Forelimb muscle (tissue), 1 donor: Measurements from ENCODE around the gene MAP3K14. TPM values are rescaled to one million over a fixed set of nuclear protein-coding genes. Genes with fewer than 3 reads are reported as not detected.
"Not testable (repeated sequence)": the region's sequence is repeated elsewhere in the genome, so short reads cannot be mapped to it uniquely, and the experiment has no call there.

ENCODE experiments used
- DNase-seq: peaks from one replicate; pipeline ENCODE4 v3.0.0-alpha.2; 2013; ENCODE audit warnings: low read depth
- polyA plus RNA-seq: library from polyadenylated mRNA; unstranded; fragments of 120-200 nt; gene quantifications from one replicate; pipeline ENCODE4 v1.2.1, GENCODE V29; 2013; ENCODE audit not compliant: insufficient read length

MAP3K14 gene
- polyA plus RNA-seq = 8.4 TPM

DNA sequence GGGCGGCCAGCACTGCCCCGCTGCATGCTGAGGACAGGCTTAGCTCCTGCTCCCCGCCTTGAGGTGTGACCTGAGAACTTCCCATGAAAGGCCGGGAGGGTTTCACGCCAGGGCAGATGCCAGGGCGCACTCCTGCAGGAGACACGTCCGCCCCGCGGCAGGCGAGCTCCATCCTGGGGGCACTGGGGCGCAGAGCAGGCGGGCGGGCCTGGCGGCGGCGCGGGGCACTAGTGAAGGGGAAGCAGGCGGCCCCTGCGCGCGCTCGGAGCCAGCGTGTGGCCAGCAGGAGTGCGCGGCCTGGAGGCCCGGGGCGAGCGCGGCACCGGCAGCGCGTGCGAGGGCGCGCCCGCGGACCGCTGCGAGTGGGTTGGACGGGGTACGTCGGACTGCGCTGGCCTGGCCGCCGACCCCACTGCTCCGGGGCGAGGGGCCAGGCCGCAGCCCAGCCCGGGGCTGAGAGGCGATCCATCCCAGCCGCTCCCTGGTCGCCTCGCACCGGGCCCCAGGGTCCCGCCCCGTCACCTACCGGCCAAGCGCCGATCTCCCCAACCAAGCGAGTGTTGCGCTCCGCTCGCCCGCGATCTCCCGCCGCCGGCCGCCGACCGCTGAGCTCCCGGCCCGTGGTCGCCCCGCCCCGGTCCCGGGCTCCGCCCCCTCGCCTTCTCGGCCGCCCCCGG, at the start of gene MAP3K14:
Gene MAP3K14 (minus strand): TSS at position 587 of the 677 bp plus-strand sequence. CDS start 26,275 bp downstream, outside the sequence.
- no peak for DNase-seq

DNA sequence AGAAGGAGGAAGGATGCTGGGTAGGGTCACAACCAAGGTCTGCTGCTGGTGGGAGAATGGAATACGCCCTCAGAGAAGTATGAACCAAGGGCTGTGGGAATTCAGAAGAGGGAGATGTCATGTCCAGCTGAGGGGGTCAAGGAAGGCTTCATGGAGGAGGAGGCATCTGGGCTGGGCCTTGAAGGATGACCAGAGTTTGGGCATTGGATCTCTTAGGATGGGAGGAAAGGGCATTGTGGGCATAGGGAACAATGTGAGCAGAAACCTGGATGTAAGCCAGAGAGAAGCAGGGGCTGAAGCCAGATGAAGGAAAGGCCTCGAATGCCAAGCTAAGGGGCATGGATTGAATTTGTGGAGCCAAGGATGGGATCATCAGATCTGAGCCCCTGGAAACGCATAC, 49.2 kb upstream of the MAP3K14 start:
- DNase-seq = no peak

DNA sequence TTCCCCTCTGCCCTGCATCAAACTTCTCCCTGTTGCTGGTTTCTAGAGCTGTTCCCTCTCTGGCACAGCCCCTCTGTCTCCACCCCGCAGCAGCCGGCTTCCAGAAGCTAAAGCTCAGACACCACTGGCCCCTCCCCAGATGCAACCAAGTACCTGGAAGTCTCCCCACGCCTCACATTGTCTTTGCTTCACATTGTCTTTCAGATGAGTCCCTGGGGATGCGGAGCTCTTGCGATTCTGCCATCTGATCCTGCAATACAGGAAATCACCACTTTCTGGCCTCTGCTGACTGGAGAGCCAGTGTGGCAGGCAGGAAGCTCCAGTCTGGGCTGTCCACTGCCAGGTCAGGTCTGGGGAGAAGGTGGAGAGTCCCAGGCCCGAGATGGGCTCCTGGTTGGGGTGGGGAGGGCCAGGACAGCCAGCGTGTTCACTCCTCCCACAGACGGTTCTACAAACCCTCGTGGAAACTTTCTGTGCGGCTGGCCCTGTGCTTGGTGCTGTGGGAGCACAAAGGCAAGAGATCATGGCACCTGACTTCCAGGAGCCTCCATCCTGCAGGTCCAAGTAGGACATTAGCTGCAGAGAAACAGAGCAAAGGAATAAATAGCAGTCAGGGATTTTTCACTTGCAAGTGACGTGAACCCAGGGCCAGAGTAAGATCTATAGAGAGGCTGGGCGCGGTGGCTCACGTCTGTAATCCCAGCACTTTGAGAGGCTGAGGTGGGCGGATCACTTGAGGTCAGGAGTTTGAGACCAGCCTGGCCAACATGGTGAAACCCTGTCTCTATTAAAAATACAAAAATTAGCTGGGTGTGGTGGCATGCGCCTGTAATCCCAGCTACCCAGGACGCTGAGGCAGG, 47.9 kb upstream of the MAP3K14 start:
- DNase-seq = no peak

DNA sequence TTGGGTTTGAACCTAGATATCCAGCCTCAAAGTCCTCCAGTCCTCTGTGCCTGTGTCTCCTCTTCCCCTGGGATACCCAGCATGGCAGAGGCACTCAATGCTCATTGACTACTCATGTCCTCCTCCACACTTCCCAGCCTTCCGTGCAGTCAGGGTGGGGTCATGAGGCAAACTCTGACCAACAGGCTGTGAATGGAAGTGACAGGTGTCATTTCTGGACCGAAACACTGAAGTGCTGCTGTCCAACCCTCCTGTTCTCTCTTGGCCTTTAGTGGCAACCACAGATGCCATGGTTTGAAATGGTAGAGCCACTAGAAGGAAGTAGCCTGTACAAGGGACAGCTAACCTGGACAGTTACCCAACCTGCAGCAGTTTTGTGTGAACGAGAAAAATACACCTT, 46.7 kb upstream of the MAP3K14 start:
- DNase-seq = no peak

DNA sequence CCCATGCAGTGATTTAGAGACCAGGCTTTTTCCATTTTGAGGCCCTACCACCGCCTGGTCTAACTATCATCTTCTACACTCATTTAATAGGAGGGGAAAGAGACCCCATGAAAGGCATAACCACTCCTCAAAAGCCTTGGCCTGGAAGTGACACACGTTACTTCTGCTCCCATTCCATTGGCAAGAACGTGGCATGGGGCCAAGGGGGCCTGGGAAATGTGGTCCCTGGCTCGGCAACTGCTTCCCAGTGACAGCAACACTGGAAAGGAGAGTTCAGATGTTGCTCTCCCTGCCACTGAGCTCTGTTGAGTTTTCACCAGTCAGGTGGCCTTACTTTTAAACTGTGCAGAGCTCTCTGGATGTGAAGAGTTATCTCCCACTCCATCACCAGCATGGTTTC, 45.2 kb upstream of the MAP3K14 start:
- no peak for DNase-seq

DNA sequence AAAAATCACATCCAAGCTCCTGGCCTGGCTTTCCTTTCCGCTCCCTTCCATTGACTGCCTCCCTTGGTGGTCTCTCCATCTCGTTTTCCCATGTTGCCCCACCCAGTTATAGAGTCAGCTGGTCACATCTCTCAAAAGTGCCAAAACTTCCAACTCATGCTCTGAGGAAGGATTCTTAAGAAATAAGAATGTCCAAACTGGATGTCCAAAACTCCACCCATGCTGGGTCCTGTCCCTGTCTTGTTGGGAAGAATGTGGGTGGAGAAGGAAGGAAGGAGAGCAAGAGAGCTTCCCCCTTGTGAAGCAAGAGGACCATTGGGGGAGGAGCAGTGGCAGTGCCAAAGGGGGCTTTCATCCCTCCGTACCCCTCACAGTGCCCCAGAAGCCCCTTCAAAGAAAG, 44.6 kb upstream of the MAP3K14 start:
- no peak for DNase-seq

DNA sequence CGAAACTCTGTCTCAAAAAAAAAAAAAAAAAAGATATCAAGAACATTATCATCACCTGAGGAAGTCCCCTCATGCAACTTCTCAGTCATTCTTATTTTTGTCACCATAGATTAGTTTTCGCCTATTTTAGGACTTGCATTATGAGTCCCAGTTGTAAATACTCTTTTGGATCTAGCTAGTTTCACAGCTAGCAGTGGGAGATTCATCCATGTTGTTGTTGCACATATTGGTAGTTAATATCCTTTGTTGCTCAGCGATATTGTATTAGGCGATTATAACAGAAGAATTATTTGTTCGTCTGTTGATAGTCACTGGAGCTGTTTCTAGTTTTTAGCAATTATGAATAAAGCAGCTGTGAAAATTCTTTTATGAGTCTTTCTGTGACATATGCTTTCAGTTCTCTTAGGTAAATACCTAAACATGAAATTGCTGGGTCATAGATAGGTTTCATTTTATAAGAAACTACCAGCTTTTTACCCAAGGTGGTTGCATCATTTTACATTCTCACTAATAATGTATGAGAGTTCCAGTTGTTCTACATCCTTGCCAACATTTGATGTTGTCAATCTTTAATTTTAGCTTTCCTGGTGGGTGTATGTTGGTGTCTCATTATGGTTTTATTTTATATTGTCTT, 40.7 kb upstream of the MAP3K14 start:
- no peak for DNase-seq

DNA sequence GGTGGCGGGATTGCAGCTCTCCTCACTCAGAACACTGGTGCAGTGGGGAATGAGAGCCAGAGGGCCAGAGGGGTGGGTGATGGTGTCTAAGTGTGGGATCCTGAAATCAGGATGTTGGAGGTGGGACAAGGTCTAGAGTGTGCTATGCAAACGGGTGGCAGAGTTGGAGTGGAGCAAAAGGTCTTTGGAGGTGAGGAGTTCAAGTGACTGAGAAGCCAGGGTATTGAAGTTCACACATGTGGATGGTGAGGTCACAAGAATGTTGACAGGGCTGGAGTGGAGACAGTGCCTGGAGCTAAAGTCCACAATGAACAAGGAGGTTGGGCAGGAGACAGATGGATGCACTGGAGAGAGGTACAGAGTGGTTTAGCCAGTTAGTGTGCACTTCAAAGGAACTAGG, 38.3 kb upstream of the MAP3K14 start:
- DNase-seq = no peak

DNA sequence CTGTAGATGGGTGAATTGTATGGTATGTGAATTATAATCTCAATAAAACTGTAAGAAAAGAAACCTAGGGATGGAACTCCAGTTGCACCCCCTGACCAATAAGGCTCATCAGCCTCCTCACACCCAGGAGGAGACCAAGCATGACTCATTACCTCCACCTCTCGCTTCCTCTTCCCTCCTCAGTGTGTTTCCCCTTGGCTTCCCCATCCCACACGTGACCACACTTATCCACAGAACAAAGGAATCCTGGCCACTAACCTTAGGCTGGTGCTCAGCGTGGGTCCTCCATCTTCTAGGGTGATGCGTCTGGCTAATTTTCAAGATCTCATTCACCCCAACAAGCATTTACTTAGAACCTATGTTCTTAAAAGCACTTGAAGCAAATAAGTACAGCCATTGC, 36.2 kb upstream of the MAP3K14 start:
- DNase-seq = no peak

DNA sequence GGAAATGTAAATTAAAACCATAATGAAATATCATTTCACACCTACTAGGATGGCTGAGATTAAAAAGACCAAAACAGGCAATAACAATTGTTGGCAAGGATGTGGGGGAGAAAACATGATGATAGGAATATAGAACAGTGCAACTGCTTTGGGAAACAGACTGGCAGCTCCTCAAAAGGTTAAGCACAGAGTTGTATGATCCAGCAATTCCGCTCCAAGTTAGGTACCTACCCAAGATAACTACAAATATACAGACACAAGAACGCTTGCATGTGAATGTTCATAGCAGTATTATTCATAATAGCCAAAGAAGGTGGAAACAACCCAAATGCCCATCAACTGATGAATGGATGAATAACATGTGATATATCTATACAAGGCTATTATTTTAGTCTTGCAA, 35.0 kb upstream of the MAP3K14 start:
- DNase-seq = no peak

DNA sequence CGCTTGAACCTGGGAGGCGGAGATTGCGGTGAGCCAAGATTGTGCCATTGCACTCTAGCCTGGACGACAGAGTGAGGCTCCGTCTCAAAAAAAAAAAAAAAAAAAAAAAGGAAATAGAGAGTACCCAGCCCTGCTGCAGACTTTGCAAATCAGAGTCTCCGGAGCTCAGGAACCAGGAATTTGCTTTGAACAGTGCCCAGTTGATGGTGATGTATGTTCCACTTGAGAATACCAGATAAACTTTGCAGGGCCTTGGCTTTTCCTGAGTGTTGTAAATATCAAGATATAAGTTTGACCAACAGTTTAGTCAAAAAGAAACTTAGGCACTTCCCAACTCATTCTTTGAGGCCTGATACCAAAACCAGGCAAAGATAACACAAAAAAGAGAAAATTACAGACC, 30.6 kb upstream of the MAP3K14 start:
- DNase-seq = no peak

DNA sequence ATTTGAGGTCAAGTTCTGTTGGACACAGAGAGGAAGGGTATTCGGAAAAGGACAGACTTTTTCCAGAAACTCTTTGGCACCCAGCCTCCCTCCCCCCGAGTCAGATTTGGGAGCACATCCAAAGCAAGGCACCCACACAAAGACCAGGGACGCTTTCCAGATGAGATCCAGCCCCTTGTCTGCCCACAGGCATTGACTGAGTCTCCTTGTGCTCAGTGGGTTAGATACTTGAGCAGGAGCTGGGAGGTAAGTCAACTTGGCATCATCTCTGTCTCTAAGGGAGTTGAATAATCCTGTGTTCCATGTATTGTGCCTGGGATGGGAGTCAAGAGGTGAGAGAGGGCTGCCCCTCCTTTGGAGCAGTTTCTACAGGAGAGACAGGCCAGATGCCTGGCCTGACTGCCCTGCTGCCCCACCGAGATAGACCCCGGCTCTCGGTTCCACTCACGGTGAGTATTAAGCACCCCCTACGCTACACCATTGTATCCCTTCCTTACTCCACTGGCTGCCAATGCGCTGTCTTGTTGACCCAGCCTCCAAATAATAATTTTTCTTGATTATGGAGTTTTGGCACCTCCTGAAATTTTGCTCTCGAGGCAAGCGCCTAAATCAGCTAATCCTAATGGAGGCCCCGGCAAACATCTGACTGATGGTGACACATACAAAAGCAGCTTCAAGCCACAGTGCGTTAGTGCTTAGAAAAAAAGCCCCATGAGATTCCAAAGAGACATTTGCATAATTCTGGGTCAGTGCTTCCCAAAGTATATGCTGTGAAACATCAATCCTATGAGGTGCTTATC, 29.6 kb upstream of the MAP3K14 start:
- no peak for DNase-seq

DNA sequence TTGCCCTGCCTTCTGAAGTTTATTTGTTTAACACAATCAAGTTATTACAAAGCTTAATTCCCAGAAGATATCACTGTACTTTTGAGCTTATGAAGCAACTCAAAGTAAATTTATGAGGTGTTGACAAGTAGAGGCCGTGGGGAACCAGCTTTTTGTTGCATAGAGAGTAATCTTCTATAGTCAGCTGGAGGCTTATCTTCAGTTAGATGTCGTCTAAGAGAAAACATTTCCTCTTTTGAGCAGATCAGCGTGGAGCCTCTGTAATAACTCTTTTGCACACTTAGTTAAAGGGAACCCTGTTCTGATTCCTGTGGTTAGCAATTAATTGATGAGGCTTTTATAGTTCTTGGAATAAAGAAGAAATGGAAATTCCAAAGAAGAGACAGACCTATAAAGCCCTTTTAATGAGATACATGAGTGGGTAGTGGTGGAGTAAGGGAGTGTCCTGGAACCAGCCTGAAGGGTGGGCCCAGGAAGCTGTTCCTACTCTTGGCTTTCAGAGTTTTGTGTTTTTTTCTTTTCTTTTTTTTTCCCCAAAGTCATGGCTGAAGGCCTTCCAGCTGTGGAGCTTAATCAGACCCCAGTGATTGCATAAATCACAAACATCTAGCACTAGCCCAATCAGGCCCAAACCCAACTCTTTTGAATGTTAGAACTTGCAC, 28.9 kb upstream of the MAP3K14 start:
- DNase-seq = peak; percentile 50

DNA sequence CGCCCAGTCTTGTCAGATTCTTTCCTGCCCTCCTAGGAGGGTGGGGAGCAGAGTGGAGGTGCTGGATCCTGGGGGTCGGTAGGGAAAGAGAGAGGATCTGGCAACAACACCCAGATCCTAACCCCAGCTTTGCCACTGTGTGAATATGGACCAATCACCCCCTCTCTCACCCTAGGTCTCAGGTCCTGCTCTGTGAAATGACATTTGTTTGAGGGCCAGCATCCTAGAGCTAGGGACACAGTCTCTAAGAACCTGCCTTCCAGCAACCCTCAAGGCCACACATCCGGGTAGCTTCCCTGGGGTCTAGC, 28.4 kb upstream of the MAP3K14 start:
- no peak for DNase-seq

DNA sequence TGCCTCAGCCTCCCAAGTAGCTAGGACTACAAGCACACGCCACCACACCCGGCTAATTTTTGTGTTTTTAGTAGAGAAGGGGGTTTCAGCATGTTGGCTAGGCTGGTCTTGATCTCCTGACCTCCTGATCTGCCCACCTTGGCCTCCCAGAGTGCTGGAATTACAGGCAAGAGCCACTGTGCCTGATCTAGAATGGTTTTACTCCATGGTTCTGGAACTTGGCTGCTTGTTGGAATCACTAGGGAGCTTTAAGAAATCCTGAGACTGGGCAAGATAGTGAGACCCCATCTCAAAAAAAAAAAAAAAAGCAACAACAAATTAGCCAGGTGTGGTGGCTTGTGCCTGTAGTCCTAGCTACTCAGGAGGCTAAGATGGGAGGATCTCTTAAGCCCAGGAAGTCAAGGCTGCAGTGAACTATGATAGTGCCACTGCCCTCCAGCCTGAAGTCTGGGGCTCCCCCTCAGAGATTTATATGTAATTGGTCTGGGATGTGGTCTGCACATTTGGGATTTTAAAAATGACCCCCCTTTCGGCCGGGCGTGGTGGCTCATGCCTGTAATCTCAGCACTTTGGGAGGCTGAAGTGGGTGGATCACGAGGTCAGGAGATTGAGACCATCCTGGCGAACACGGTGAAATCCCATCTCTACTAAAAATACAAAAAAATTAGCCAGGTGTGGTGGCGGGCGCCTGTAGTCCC, 27.3 kb upstream of the MAP3K14 start:
- not testable (repeated sequence) for DNase-seq

DNA sequence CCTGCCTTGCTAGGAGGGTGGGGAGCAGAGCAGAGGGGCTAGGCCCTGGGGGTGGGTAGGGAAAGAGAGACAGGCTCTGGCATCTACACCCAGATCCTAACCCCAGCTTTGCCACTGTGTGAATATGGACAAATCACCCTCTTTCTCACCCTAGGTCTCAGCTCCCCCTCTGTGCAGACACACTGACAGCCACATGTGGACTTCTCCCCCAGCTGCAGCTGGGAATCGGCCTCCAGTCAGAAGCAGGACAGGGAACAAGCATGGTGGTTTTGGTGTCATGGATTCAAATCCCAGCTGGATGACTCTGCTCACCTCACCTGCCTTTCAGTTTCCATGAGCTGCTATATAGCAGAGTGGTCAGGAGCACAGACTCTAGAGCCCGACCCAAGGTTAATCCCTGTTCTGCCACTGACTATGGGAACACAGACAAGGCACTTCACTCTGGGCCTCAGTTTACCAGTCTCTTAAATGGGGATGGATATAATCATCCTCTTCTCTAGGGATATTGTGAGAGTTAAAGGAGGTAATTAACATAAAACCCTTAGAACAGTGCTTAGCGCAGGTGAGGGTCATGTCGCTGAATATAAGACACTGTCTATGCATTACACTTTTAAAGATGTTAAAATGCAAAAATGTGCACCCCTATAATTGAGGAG, 26.2 kb upstream of the MAP3K14 start:
- DNase-seq = no peak

DNA sequence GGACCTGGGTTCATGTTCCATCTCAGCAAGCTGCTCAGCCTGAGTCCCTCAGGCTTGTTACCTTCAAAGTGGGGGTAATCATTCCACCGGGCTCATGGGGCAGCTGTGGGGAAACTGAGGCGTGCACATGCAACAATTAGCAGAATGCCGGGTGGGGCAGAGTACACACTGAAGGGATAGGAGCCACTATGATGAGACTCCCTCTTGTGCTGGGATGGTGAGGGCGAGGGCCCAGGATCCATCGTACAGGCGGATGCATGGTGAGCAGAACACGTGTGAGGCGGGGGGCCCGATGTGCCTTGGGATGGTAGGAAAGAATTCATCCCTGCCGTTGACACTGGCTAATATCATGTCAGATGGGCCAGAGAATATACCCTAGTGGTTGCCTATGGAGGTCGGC, 25.5 kb upstream of the MAP3K14 start:
- DNase-seq = no peak

DNA sequence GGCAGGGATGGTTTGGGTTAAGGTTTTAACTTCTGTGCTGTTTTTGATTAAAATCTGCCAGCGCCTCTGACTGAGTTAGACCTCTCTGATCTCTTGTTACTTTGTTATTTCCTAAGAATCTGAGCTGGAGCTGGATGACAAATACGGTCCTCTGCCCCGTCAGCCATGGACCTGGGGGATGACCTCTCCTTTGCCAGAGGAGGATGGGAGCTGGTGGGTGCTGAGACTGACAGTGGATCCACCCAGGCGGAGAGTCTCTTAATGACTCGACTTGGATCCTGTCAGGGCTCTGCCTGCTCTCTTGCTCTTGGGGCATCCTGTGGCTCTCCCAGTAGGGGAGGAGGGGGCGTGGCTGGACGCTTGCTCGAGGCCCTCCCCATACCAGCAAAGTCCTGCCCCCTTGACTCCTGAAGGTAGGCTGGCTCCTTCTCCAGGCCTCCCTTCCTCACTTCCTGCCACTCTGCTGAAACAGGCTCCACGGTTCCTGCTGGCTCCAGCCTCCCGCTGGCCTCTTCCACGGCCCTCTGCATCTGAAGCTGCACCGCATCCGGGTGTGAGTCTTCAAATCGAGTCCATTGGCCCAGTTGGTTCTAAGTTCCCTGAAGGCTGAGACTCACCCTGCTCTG, 24.8 kb upstream of the MAP3K14 start:
- DNase-seq = no peak

DNA sequence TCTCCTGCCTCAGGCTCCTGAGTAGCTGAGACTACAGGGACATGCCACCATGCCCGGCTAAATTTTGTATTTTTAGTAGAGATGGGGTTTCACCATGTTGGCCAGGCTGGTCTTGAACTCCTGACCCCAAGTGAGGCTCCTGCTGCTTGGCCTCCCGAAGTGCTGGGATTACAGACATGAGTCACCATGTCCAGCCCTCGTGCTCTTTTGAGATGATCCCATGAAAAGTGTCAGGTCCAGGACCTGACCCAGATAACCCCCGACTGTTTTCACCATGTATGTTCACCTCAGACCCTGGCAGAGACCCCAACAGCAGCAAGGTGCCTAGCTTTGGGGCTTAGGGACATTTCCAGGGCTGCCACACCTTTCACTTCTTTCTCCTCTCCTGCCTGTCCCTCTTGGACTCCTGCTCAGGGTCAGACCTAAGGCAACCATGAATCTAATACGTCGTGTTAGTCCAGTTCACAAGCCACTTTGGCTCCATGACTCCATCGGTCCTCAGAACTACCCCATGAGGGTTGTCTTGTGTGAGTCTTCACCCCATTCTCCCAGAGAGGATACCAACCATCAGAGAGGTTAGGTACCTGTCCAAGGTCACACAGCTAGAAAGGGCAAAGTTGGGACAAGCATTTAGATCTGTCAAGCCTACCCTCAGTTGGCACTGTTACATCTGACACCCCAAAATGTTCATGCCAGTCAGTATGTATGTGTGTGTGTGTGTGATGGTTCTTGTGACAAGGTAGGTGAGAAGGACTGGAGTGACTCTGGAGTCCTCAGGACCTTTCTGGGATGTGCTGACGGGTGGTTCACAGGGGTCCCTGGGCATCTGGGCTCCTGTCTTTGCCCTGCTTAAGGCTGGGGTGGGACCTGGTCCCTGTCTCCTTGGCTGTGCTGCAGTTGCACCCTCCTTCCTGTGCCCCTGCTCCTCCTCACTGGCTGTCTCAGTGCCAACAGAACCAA, 23.1 kb upstream of the MAP3K14 start:
- no peak for DNase-seq
